ENCODE data around the gene CMTR1. TPM values are rescaled to one million over a fixed set of nuclear protein-coding genes. Genes with fewer than 3 reads are reported as not detected.

Gene CMTR1
- total RNA-seq, 1 donor: 30.7 TPM

DNA sequence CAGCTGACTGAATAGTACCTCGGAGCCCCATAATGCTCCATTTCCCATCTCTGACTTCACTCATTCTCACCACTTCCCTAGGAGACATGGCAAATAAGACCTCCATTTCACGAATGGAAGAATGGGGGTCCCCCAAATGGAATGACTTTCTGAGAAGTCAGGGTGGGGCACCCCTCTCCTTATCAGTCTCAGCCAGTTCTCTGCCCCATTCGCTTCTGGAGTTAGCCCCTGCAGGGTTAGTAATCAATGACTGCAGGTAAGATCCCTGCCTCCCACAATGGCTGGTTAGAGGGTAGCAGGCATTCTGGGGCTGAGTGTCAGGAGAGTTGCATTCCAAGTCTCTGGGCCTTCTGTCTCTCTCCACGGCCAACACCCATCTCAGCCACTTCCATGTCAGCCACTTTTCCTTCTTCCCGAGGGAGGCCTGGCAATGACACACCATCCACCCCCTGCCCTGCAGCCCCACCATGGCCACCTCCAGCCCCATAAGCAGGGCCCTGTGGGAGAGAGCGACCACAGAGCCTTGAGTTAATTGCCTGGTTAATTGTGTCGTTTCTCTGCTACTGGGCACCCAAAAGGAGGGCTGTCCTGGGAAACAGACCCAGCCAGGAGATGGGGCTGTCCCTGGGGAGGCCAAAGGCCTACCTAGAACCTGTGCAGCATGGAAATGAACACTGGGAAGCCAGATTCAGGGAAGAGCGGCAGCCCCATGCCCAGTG lies 53.3 kb downstream of the CMTR1 start:
- TF ChIP-seq, protein P1, sequence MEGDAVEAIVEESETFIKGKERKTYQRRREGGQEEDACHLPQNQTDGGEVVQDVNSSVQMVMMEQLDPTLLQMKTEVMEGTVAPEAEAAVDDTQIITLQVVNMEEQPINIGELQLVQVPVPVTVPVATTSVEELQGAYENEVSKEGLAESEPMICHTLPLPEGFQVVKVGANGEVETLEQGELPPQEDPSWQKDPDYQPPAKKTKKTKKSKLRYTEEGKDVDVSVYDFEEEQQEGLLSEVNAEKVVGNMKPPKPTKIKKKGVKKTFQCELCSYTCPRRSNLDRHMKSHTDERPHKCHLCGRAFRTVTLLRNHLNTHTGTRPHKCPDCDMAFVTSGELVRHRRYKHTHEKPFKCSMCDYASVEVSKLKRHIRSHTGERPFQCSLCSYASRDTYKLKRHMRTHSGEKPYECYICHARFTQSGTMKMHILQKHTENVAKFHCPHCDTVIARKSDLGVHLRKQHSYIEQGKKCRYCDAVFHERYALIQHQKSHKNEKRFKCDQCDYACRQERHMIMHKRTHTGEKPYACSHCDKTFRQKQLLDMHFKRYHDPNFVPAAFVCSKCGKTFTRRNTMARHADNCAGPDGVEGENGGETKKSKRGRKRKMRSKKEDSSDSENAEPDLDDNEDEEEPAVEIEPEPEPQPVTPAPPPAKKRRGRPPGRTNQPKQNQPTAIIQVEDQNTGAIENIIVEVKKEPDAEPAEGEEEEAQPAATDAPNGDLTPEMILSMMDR (IDR thresholded peaks at IDR 0.05; ENCODE audit: insufficient read depth, low read length): no peak
- no peak for DNase-seq (ENCODE audit: low read depth)
- no peak overlapping the region for H3K4me3 ChIP-seq (ENCODE audit: low read depth, low read length)

DNA sequence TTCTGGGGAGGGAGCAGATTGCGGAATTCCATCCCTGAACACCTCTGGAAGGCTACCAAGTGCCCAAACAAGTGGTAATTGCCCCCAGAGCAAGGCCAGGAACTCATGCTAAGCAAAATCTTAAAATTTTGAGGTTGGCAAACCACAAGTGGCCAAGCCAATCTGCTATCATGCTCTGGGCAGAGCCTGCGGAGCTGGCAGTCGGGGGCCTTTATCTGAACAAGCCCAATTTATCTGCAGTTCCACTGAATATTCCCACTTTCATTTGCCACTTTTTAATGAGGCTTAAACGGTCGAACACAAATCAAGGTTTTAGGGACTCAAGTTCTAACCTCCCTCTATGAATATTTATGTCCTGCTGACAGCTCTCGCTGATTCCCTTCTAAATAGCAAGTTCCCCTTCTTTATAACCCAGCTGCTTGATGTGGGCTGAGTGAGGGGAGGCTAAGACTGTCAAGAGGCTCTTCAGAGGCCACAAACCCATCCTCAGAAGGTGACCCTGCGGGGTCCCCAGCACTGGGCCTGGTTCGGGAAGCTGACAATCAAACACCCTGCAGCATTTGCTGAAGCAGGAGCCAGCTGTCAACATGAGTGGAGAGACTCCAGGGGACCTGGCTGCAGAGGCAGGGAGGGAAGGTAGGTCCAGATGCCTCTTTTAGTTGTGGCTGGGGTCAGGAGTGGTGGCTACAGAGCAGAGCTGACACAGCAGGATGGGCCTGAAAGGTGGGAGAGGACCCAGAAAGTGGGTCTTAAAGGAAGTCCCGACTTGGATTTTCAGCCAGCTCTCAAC lies 54.8 kb downstream of the CMTR1 start:
- TF ChIP-seq, protein P1 (IDR thresholded peaks at IDR 0.05; ENCODE audit: insufficient read depth, low read length): no peak
- no peak overlapping the region for H3K4me3 ChIP-seq (ENCODE audit: low read depth, low read length)
- DNase-seq (ENCODE audit: low read depth): no peak

DNA sequence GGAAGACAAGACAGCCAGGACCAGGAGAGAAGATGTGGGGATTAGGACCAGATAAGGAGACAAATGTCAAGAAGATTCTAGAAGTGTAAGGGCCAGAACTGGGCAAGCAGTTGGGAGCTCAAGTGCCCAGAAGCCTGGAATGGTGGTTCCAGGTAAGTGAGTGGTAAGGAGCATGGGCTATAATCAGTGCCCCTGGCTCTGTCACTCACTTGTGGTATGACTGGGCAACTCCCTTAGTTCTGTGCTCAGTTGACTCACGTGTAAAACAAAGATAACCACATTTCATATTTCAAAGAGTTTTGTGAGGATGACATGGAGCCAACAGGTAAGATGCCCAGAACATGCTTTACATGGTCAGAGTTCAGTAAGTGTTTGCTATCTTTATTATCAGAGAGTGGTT lies 55.5 kb downstream of the CMTR1 start:
- DNase-seq (ENCODE audit: low read depth): no peak
- TF ChIP-seq, protein P1 (IDR thresholded peaks at IDR 0.05; ENCODE audit: insufficient read depth, low read length): no peak
- no peak overlapping the region for H3K4me3 ChIP-seq (ENCODE audit: low read depth, low read length)

DNA sequence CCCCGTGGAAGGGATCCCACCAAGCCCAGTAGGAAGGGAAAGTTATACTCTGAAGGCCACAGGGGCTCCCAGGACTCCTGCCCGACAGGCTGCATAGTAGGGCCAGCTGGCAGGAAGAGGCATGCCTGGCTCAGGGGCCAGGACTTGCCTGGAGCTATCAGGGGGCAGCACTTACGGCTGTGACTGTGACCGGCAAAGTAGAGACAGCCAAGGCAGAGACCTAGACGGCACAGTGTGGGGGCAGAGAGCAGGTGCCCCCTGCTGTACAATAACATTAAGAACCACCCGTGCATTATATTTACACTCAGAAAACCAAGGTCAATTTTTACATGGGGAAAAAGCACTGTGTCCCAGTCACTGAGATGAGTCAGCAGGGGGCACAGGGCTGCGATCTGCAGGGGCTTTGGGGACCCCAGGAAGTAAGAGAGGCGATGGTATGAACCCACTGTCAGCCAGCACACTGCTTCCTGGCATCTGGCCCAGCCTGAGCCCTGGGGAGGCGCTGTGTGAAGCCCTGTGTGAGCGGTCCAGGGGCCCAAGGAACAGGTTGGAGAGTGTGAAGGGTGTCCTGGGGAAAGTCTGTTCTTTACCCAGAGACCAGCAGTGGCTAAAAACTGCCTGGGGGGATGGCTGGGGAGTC lies 56.8 kb downstream of the CMTR1 start:
- TF ChIP-seq, protein P1 (IDR thresholded peaks at IDR 0.05; ENCODE audit: insufficient read depth, low read length): peak; percentile 14
- H3K4me3 ChIP-seq (ENCODE audit: low read depth, low read length): no peak overlapping the region

DNA sequence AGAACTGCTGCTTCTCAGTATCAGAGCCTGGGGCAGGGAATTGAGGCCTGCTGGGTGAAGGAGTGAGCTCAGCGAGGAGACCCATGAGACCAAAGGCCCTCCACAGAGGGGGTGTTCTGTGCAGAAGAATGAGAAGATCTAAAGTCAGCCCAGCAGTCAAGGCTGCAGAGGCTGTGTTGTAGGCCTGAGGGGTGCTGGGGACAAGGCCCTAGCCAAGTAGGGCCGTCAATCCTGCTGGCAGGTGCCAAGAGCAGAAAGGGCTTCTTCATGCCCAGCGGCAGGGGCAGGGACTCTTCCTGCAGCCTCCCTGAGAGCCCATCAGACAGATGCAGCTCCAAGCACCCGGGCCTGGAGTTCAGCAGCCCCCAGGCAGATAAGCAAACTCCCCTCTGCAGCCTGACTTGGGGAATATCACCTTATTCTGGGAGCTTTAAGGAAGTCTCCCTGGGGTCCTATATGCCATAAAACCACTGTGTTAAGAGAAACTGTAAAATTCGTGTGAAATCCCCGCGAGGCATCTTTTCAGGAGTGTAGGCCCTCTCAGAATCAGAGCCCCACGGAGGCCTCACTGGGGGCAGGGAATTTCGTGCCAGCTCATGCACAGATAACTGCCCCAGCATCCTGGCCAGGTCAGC lies 57.6 kb downstream of the CMTR1 start:
- TF ChIP-seq, protein P1 (IDR thresholded peaks at IDR 0.05; ENCODE audit: insufficient read depth, low read length): no peak
- no peak for DNase-seq (ENCODE audit: low read depth)
- H3K4me3 ChIP-seq (ENCODE audit: low read depth, low read length): no peak overlapping the region

More for the DNA sequence above, 56.8 kb downstream of the CMTR1 start:
- DNase-seq (ENCODE audit: low read depth): no peak

DNA sequence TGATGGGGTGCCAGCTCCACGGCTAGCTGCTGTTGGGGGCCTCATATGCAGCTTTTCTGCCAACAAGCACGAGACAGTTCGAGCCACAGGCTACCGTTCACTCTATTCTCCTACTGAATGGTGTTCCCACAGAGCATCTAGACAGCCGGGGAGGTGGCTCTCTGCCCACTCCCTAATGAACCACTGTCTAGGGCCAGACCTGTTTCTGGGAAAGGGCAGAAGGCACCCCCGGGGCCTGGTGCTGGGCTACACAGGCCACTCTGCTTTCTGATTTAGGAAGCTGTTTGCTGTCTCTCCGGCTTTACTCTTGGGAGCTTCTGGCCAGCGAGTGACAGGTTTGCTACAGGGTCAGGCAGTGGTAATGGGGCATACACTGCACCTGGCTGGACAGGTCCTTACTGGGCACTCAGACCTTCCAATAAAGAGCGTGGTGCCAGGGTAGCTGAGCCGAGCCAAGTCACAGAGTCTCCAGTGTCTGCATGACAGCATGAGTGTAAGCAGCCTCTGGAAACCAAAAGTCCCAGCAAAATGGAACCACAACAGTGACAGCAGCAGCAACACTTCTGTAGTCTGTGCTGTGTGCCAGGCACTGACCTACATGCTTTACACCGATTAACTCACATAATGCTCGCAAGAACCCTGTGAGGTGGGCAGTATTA lies 58.3 kb downstream of the CMTR1 start:
- H3K4me3 ChIP-seq (ENCODE audit: low read depth, low read length): no peak overlapping the region
- DNase-seq (ENCODE audit: low read depth): no peak
- TF ChIP-seq, protein P1 (IDR thresholded peaks at IDR 0.05; ENCODE audit: insufficient read depth, low read length): no peak
